K562 (cell line): ENCODE measurements around the gene GLRX5.
A peak's percentile ranks its signal among the peaks of the same experiment; 100 is the strongest.

Experiments used
- BHLHE40 ChIP-seq: IDR thresholded peaks from 2 replicates; pipeline ENCODE4 v1.6.1; 2011; ENCODE audit warnings: low read length, improper control_type of control experiment
- CTCF ChIP-seq, 3 experiments: IDR thresholded peaks in 2 of 3; conservative IDR thresholded peaks in 1 of 3; 2 replicates each; pipeline ENCODE4 v1.5.1; 2011 to 2012; ENCODE audit warnings: low read length in 3 of 3, mild to moderate bottlenecking in 3 of 3, control low read depth in 2 of 3, improper control_type of control experiment in 1 of 3, inconsistent platforms in 1 of 3, low read depth in 1 of 3, mixed read lengths in 1 of 3, moderate library complexity in 1 of 3; ENCODE audit not compliant: insufficient read depth in 2 of 3
- EP300 ChIP-seq: IDR thresholded peaks from 2 replicates; pipeline ENCODE4 v1.6.1; 2012; ENCODE audit warnings: low read length, improper control_type of control experiment
- HEY1 ChIP-seq: fragments of 250-450 bp; sonication (Bioruptor Pico); IDR thresholded peaks from 2 replicates; pipeline ENCODE4 v1.5.0; 2020; ENCODE audit warnings: mild to moderate bottlenecking, moderate library complexity, borderline replicate concordance
- HMG20A ChIP-seq: fragments of 450-650 bp; formaldehyde crosslinking; conservative IDR thresholded peaks from 2 replicates; pipeline ENCODE4 v1.4.0; 2020; ENCODE audit warnings: mild to moderate bottlenecking, mixed read lengths
- JUNB ChIP-seq: fragments of 450-650 bp; formaldehyde crosslinking; conservative IDR thresholded peaks from 2 replicates; pipeline ENCODE4 v1.4.0; 2020; ENCODE audit warnings: mild to moderate bottlenecking
- KLF13 ChIP-seq: fragments of 450-650 bp; IDR thresholded peaks from 2 replicates; pipeline ENCODE4 v1.6.1; 2016; ENCODE audit warnings: missing genetic modification characterization, low read depth, mild to moderate bottlenecking, missing compliant biosample characterization, moderate library complexity, borderline replicate concordance
- MYC ChIP-seq, 2 experiments: fragments of 250-450 bp in 1 of 2; sonication (Bioruptor Pico) in 1 of 2; IDR thresholded peaks; 2 replicates each; pipeline versions ENCODE4 v1.5.1 to v1.6.1; 2012 to 2021; ENCODE audit warnings: low read depth in 2 of 2, borderline replicate concordance in 1 of 2, improper control_type of control experiment in 1 of 2, low read length in 1 of 2, mild to moderate bottlenecking in 1 of 2, moderate library complexity in 1 of 2
- PHF8 ChIP-seq: fragments of 200-600 bp; sonication (generic); IDR thresholded peaks from 2 replicates; pipeline ENCODE4 v1.6.1; 2012; ENCODE audit warnings: mixed run types, mild to moderate bottlenecking, inconsistent platforms, low read length, moderate library complexity, borderline replicate concordance
- STAG1 ChIP-seq: sonication (generic); formaldehyde crosslinking; IDR thresholded peaks from 2 replicates; pipeline ENCODE4 v1.5.0; 2020; ENCODE audit warnings: missing genetic modification reagents, borderline replicate concordance
- TCF7L2 ChIP-seq: fragments of 150-350 bp; IDR thresholded peaks from 2 replicates; pipeline ENCODE4 v1.6.1; 2016; ENCODE audit warnings: low read depth, mild to moderate bottlenecking, low read length, moderate library complexity
- ZNF253 ChIP-seq: fragments of 250-450 bp; sonication (Bioruptor Pico); conservative IDR thresholded peaks from 2 replicates; pipeline ENCODE4 v1.6.1; 2021; ENCODE audit warnings: mild to moderate bottlenecking

- TF ChIP-seq HEY1 (CRISPR knock-in tag) (no peak), CTCF (IDR thresholded peaks at IDR 0.05 in 2 of 3, conservative IDR thresholded peaks at IDR 0.05 in 1 of 3; ENCODE audit: insufficient read depth in 2 of 3, low read depth in 1 of 3, low read length in 3 of 3) (no peak), MYC (IDR thresholded peaks at IDR 0.05; ENCODE audit: low read depth, low read length) (peak; percentile 93), MYC (CRISPR knock-in tag; IDR thresholded peaks at IDR 0.05; ENCODE audit: borderline replicate concordance, low read depth) (no peak), STAG1 (CRISPR knock-in tag) (no peak), BHLHE40 (peak; percentile 92), KLF13 (no peak), PHF8 (no peak), ZNF253 (CRISPR knock-in tag) (no peak), JUNB (CRISPR knock-in tag) (no peak), TCF7L2 (no peak), EP300 (peak; percentile 52; the same call in 1 of the 2 replicates), HMG20A (no peak)
Observed at GRCh38 chr14:95507174-95507573, 27.7 kb upstream of the GLRX5 start.
